Tibial nerve (tissue), 4 donors: ENCODE data around the gene ALG14. TPM values are rescaled to one million over a fixed set of nuclear protein-coding genes. Genes with fewer than 3 reads are reported as not detected.

Source experiments
- DNase-seq, 2 donors: peaks; one replicate each; pipeline ENCODE4 v3.0.0-alpha.2; 2019; ENCODE audit warnings: low spot score in 2 of 2
- H3K27ac ChIP-seq, 4 donors: fragments of 200-600 bp; sonication (generic) in 3 of 4; one replicate each; pipeline ENCODE4 v1.5.1; 2017 to 2019; ENCODE audit warnings: mild to moderate bottlenecking in 1 of 4
- H3K27me3 ChIP-seq, 2 donors: fragments of 200-600 bp; sonication (generic) in 1 of 2; one replicate each; pipeline versions ENCODE4 v1.5.1 to v1.6.0; 2017 to 2019
- H3K36me3 ChIP-seq, 3 donors: fragments of 200-600 bp; sonication (generic); one replicate each; pipeline ENCODE4 v1.5.1; 2018 to 2019
- H3K4me1 ChIP-seq, 4 donors: fragments of 200-600 bp; sonication (generic) in 3 of 4; one replicate each; pipeline ENCODE4 v1.5.1; 2017 to 2019
- H3K4me3 ChIP-seq, 4 donors: fragments of 200-600 bp; sonication (generic) in 3 of 4; one replicate each; pipeline ENCODE4 v1.5.1; 2017 to 2019; ENCODE audit warnings: mild to moderate bottlenecking in 1 of 4, moderate library complexity in 1 of 4
- H3K9me3 ChIP-seq, 4 donors: fragments of 200-600 bp; sonication (generic) in 3 of 4; one replicate each; pipeline ENCODE4 v1.5.1; 2017 to 2019
- CTCF ChIP-seq, 5 experiments: fragments of 200-600 bp in 3 of 5; fragments of 450-650 bp in 2 of 5; sonication (generic) in 3 of 5; IDR thresholded peaks; one replicate each; pipeline ENCODE4 v1.5.1; 2016 to 2019; ENCODE audit warnings: antibody characterized with exemption in 5 of 5, mild to moderate bottlenecking in 3 of 5, moderate library complexity in 2 of 5
- EP300 ChIP-seq, 2 donors: sonication (generic); formaldehyde crosslinking; IDR thresholded peaks; one replicate each; pipeline ENCODE4 v1.6.1; 2017; ENCODE audit warnings: antibody characterized with exemption in 2 of 2, mild to moderate bottlenecking in 1 of 2
- POLR2A ChIP-seq, 2 donors: fragments of 450-650 bp; IDR thresholded peaks; one replicate each; pipeline ENCODE4 v1.6.1; 2017; ENCODE audit warnings: antibody characterized with exemption in 2 of 2, mild to moderate bottlenecking in 2 of 2, moderate library complexity in 2 of 2
- WGBS, 2 donors: methylation state at CpG; one replicate each; pipeline ENCODE4 v1.1.5; 2018; 5-methylcytosine and 5-hydroxymethylcytosine counted together
- total RNA-seq, 4 donors: library from RNA; depleted of rRNA; stranded (reverse); fragments of >200 nt; gene quantifications; one replicate each; pipeline ENCODE4 v1.1.0, GENCODE V29; 2016

The ALG14 gene
- total RNA-seq, 4 donors from 2014 or later = 1.1 to 1.6 (median 1.5) TPM

- Histone ChIP-seq H3K4me1 (peaks cover 0 to 37% (median 23%) of the 10 kb centered on the region in 4 donors), H3K36me3 (no peaks in the 10 kb centered on the region), H3K27ac (peak overlapping the region; percentile 70 to 95 (median 80)), H3K27me3 (no peaks in the 10 kb centered on the region), H3K4me3 (no peak overlapping the region), H3K9me3 (no peaks in the 10 kb centered on the region)
- 39 to 47% methylated on average over 4 of the region's 4 CpGs for WGBS, 2 donors
- TF ChIP-seq CTCF (IDR thresholded peaks at IDR 0.05) (no peak), EP300 (IDR thresholded peaks at IDR 0.05) (no peak), POLR2A (IDR thresholded peaks at IDR 0.05) (no peak)
- DNase-seq = no peak
Observed at GRCh38 chr1:95003433-95003738, 69.4 kb downstream of the ALG14 start.

GRCh38 chr1:95002540-95003432 is 70.0 kb downstream of the ALG14 start:
- H3K27me3 ChIP-seq = no peaks in the 10 kb centered on the region
- H3K36me3 ChIP-seq = no peaks in the 10 kb centered on the region
- peaks cover 0 to 37% (median 23%) of the 10 kb centered on the region in 4 donors for H3K4me1 ChIP-seq
- no peak for DNase-seq
- TF ChIP-seq POLR2A (IDR thresholded peaks at IDR 0.05) (no peak), CTCF (IDR thresholded peaks at IDR 0.05) (no peak), EP300 (IDR thresholded peaks at IDR 0.05) (peak in 1 of 2 donors; percentile 41)
- peak overlapping the region in 1 of 4 donors; percentile 1 for H3K4me3 ChIP-seq
- WGBS, 2 donors = 17 to 22% methylated on average over 8 of the region's 8 CpGs
- no peaks in the 10 kb centered on the region for H3K9me3 ChIP-seq
- peak overlapping the region; percentile 70 to 95 (median 80) for H3K27ac ChIP-seq

- Histone ChIP-seq H3K27me3 (no peaks in the 10 kb centered on the region), H3K36me3 (no peaks in the 10 kb centered on the region), H3K27ac (peak overlapping the region; percentile 70 to 95 (median 80)), H3K9me3 (no peaks in the 10 kb centered on the region), H3K4me1 (peaks cover 0 to 37% (median 23%) of the 10 kb centered on the region in 4 donors), H3K4me3 (peak overlapping the region in 1 of 4 donors; percentile 1)
- DNase-seq = no peak
- WGBS, 2 donors = 48 to 59% methylated on average over 5 of the region's 5 CpGs
- TF ChIP-seq CTCF (IDR thresholded peaks at IDR 0.05) (no peak), EP300 (IDR thresholded peaks at IDR 0.05) (no peak), POLR2A (IDR thresholded peaks at IDR 0.05) (no peak)
Observed at GRCh38 chr1:95002164-95002539, 70.6 kb downstream of the ALG14 start.

- H3K27ac ChIP-seq = peak overlapping the region in 2 of 4 donors; percentile 86 to 95
- no peaks in the 10 kb centered on the region for H3K9me3 ChIP-seq
- H3K36me3 ChIP-seq = no peaks in the 10 kb centered on the region
- DNase-seq = no peak
- WGBS, 2 donors = 74 to 77% methylated on average over 4 of the region's 4 CpGs
- TF ChIP-seq EP300 (IDR thresholded peaks at IDR 0.05) (no peak), POLR2A (IDR thresholded peaks at IDR 0.05) (no peak), CTCF (IDR thresholded peaks at IDR 0.05) (no peak)
- H3K27me3 ChIP-seq = no peaks in the 10 kb centered on the region
- peaks cover 0 to 39% (median 24%) of the 10 kb centered on the region in 4 donors for H3K4me1 ChIP-seq
- no peak overlapping the region for H3K4me3 ChIP-seq
Observed at GRCh38 chr1:94999456-95000131, 73.2 kb downstream of the ALG14 start.

GRCh38 chr1:94998748-94999147 is 74.0 kb downstream of the ALG14 start:
- no peak overlapping the region for H3K4me3 ChIP-seq
- no peak for DNase-seq
- H3K27ac ChIP-seq = no peak overlapping the region
- H3K27me3 ChIP-seq = no peaks in the 10 kb centered on the region
- peaks cover 0 to 43% (median 28%) of the 10 kb centered on the region in 4 donors for H3K4me1 ChIP-seq
- WGBS, 2 donors = 92 to 97% methylated on average over 2 of the region's 2 CpGs
- no peaks in the 10 kb centered on the region for H3K9me3 ChIP-seq
- TF ChIP-seq POLR2A (IDR thresholded peaks at IDR 0.05) (no peak), EP300 (IDR thresholded peaks at IDR 0.05) (no peak), CTCF (IDR thresholded peaks at IDR 0.05) (no peak)
- H3K36me3 ChIP-seq = no peaks in the 10 kb centered on the region
